Stromal cell of bone marrow (primary cell): ENCODE measurements around the gene BROX.
A peak's percentile ranks its signal among the peaks of the same experiment; 100 is the strongest.
"Not testable (repeated sequence)": the region's sequence is repeated elsewhere in the genome, so short reads cannot be mapped to it uniquely, and the experiment has no call there.

Experiments used
- DNase-seq: peaks from one replicate; pipeline ENCODE4 v3.0.0-alpha.2; 2012; ENCODE audit warnings: low read depth

The BROX gene

DNA sequence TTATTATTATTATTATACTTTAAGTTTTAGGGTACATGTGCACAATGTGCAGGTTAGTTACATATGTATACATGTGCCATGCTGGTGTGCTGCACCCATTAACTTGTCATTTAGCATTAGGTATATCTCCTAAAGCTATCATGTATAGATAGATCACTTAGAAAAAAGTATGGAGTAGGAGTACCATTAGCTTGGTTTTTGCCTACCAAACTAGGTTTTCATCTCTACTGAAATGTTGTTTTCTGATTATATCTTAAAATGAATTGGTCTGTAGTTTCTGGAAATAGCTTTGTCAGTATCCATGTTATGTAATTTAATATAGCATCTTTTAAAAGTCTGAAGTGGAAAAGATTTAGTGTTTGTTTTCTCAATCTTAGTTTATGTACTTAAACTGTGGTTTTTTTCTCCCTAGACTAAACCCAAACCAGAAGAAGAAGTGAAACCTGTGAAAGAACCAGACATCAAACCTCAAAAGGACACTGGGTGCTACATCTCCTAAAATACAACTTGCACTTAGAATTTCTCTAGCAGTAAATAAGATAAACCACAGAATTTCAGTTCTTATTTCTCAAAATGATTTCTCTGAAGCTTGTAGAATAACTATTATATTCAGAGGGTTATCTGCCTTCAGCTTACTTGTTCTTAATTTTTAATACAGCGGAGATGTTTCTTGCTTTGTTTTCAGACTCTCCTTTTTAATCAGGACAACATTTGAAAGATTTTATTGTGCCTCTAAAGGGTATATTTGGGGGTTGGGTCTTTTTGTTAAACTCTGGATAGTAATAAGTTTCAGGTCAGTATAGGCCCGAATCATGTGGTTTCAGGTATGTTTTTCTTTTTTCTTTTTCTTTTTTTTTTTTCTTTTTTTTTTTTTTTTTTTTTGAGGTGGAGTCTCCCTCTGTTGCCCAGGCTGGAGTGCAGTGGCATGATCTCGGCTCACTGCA, 20.1 kb downstream of the BROX start:
- no peak for DNase-seq

GRCh38 chr1:222734740-222735139, 22.4 kb downstream of the BROX start:
- no peak for DNase-seq

DNA sequence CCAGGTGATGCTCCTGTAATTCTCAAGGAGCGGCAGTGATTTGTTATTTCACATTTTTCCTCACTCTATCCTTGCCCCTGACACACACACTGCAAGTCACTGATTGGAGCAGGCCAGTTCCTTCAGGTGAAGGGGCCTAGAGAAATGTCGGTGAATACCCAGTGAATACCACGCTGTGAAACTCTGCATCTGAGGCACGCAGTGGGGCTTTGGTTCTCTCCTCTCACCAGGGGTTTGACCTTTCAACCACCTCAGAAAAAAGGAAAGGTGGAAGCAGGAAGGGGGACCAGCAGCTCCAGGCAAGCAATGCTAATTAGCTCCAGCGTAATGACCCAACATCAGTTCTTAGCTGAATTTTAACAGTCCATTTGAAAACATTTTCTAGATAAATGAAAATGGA, 24.1 kb downstream of the BROX start:
- DNase-seq = no peak

GRCh38 chr1:222736972-222737371, 24.6 kb downstream of the BROX start, which contains the start of gene FAM177B:
Gene FAM177B (plus strand): TSS chr1:222737202. CDS start chr1:222746546, 9,344 bp downstream.
- no peak for DNase-seq

GRCh38 chr1:222739465-222739864, 27.1 kb downstream of the BROX start:
- DNase-seq = no peak

DNA sequence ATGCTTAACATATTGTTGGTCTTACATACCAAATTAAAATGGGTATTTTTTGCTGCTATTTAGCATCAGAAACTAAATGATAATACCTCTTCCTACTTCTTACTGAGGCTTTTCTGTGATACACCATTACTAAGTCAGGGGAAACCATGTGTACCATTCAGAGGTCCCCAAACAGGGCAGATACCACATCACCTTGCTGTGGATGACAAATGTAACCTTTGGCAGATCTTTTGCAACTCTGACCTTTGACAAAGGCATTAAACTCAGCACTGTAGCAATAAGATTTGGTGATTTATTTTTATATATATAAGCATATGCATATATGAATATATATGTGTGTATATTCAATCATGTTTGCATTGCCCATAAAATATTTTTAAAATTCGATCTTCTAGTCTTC, 27.6 kb downstream of the BROX start:
- no peak for DNase-seq

DNA sequence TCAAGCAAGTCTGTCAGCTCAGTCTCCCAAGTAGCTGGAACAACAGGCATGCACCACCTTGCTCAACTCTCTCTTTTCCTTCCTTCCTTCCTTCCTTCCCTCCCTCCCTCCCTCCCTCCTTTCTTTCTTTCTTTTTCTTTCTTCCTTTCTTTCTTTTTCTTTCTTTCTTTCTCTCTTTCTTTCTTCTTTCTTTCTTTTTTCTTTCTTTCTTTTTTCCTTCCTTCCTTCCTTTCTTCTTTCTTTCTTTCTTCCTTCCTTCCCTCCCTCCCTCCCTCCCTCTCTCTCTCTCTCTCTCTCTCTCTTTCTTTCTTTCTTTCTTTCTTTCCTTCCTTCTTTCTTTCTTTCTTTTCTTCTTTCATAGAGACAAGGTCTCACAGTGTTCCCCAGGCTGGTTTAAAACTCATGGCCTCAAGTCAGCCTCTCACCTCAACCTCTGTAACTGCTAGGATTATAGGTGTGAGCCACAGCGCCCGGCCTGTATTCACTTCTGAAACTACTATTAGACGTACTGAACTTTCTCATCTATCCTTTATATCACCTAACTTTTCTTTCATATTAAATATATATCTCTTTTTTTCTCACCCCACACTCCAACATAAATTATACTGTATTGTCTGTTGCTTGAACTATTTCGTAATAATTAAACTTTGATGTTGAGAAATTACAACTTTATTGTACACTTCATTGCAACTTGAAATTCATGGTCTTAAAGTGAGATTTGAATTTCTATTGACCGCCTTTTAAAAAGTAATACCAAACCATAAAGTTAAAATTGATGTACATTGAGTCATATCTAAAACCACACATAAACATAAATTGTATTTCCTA, 29.5 kb downstream of the BROX start:
- DNase-seq = not testable (repeated sequence)

DNA sequence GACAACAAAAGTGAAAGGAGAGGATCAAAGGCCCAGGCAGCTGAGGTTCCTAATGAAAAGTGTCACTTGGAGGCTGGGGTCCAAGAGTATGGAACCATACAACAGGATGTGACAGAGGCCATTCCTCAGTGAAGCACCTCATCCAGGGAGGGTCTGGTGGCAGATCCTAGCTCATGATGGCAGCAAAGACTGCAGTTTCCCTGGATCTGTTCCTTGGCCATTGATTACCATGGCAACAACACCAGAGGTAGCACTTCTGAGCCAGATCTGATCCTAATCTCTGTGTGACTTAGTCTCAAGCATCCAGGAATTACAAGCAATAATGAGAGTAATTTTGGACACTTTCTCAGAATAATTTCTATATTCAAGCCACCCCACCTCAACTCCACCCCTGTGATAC, 37.6 kb downstream of the BROX start:
- DNase-seq = no peak

- DNase-seq = no peak
Measured at GRCh38 chr1:222750651-222751050, 38.3 kb downstream of the BROX start.

GRCh38 chr1:222751255-222751654, 38.9 kb downstream of the BROX start:
- no peak for DNase-seq

- peak; percentile 87 for DNase-seq
Measured at GRCh38 chr1:222754366-222755139, 42.2 kb downstream of the BROX start.

DNA sequence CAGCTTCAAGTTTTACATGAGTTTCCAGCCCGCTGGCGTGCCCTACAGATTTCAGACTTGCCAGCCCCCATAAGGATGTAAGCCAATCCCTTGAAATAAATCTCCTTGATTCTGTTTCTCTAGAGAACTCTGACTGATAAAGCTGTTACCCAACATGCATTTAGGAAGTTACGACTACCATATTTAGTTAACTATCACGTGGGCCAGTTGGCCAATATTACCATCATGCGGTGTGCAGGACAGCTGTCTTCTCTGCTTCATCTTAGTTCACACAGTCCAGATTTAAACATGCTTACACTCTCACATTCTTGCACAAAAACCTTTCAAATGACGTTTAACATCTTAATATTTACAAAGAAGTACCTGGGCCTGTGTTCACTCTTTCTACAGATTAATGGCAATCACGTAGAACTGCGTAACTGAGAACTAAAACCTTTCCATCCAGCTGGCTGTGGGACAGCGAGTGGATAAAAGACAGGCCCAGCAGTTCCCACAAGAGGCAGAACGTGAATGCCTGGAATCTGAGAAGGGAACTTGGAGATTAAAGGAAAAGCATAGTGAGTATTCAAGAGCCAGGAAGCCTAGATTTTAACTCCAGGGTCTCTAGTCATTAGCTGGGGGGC, 45.4 kb downstream of the BROX start:
- DNase-seq = no peak

- DNase-seq = no peak
Measured at GRCh38 chr1:222759451-222760035, 47.2 kb downstream of the BROX start.

- no peak for DNase-seq
Measured at GRCh38 chr1:222761083-222761482, 48.7 kb downstream of the BROX start.

GRCh38 chr1:222762178-222762577, 49.8 kb downstream of the BROX start:
- DNase-seq = not testable (repeated sequence)

DNA sequence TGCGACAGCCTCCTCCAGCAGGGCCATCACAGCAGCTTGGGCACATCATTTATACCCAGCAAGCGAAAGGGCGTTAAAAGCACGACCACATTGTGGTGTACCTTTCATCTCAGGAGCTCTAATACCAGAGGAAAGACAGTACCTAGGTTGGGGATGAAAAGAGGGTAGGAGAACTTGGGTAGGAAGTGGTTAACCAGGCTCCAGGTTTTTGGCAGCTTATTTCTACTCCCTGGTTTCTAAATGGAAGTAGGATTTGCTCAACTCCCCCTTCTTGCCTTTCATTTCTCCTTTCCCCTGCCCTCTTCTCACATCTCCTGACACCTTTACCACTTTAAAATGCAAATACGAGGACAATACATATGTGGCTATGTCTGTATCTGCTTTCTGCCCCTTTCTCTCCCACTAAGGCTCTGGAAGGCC, 54.8 kb downstream of the BROX start:
- DNase-seq = no peak

DNA sequence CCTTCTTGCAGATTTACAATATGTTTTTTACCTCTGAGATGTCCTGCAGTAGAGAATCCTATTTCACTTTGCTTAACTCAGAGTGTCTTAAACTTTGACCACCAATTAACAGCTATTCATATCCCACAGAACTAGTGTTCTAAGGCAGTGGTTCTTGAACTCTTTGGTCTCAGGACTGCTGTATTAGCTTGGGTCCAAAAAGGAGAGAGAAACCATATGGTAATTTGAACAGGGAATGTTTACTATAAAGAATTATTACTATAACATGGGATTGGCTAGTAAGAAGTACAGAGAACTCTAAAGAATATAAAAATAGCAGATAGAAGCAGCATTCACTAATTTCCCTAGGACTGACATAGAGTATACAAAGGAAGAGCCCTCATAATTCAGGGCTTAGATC, 56.2 kb downstream of the BROX start:
- DNase-seq = no peak

GRCh38 chr1:222769181-222769580, 56.8 kb downstream of the BROX start:
- no peak for DNase-seq

DNA sequence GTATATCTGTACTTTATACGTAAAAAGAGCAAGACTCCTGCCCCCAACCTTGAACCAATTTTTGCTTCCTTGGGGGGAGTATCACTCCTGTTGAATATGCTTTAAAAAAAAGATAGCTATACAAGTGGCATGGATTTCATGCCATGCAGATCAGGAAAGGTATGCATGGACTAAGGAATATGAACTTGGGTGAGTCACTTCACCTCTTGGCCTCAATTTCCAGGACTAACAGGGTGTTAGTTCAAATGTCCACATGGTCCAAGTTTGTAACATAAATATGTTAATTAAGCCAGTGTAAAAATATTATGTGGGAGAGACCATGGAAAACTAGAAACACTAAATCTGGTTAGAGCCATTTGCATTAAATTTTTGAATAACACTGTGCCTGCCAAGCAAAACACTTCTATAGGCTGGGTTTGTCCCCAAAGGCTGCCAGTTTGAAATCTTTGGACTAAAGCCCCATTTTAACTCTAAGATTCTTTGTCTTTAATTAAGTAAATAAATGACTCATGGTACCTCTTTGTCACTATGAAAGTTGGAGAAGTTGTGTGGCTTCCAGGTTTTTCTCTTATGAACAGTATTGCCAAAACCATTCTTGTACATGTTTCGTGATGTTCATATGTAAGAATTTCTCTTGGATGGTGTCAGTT, 57.7 kb downstream of the BROX start:
- no peak for DNase-seq

GRCh38 chr1:222772996-222773379, 60.6 kb downstream of the BROX start:
- no peak for DNase-seq

DNA sequence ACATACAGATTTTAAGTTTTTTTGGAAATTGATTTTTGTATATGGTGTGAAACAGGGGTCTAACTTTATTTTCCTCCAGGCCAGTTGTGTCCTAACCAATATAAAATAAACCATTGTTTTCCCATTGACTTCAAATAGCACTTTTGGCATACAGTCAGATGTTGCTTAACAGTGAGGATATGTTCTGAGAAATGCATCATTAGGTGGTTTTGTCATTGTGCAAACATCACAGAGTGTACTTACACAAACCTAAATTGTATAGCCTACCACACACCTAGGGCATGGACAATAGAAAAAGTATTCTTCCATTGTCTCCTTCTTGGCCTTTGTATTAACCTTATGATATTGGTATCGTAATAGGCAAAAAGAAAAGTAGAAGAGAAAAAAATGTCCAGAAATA, 65.1 kb downstream of the BROX start:
- DNase-seq = no peak
